ENCODE results near the gene PRDM16.

PRDM16 gene

DNA sequence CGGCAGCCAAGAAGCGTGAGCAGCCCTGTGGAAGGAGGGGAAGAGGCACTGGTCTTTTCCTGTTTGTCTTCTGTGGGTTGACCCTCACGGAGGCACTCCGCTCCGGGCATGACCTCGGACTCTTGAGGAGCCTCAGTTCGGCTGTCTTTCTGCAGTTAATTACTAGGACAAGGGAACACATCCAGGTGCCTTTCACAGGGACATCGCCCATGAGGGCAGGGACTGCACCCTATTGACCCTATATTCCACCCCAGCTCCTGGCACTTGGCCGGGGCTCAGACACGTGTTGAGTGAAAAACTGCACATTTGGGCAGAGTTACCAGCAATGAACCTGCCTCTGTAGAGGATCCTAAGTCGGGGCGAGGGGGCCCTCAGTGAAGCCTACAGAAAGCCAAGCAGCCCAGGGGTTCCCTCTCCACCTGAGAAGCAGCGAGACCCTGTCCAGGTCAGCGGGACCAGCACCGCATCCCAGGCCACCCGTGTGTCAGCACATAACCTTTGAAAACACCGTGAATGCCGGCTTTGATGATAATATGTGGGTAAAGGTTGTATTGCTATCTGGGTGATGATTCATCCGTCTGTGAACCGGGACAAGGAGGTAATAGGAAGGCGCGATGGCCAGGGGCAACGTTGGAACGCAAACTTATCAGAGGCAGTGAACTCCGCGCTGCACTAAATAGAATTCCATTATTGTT is 224.0 kb downstream of the PRDM16 start:
- no peak for DNase-seq

DNA sequence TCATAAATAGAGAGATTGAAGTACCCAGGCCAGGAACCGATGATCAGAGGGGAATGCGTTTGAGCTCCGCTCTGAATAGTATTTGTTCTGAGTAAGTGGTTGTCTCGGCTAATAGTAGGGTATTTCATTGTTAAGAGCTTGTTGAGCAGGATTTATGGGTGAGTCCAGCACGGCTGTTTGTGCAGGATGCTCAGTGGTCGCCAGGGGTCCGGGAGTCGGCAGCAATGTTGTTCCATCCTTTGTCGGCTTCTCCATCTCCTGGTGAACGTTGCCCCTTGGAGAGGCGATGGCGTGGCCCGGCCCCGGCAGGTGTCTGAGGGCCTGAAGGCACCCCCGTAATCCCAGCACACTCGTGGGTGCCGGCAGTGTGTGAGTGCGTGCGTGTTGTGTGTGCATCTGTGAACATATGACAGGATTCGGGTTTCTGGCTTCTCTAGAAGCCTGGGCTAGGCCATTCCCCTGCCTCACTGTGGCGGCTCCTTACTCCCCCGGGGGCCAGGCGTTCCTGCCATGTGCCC is 224.6 kb downstream of the PRDM16 start:
- DNase-seq = peak; percentile 11

DNA sequence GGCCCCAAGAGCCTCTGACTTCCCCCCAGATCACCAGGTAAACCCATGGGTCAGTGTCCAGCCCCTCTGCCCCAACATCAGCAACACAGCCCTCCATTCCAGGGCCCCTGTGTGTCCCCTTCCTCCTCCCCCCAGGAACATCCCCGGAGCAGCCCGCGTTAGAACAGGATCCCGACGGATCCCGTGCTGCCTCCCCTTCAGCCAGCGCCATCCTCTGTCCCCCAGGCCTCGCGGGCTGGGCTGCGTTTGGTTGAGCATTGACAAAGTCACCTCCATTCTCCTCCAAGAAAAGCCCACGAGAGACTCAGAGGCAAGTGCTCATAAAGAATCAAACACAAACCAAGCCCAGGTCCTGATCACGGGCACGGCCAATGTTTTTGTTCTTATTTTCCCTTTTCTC is 225.4 kb downstream of the PRDM16 start:
- no peak for DNase-seq

DNA sequence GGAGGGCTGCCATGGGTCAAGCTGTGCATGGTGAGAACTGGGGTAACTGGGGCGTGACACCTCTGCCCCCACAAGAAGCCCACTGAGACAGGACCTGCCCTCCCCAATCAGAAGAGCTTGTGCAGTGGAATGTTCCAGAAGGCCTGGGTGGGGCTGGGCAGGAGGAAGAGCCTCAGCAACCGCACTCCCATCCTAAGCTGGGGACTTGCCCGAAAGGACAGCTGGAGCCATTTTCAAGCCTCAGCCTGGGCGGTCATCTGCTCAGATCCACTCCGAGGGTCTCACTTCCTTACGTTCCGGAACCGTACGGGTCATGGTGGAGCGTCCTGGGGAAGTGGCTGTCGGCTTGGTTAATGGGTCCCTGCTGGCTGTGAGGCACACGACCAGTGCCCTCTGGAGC is 226.8 kb downstream of the PRDM16 start:
- no peak for DNase-seq

DNA sequence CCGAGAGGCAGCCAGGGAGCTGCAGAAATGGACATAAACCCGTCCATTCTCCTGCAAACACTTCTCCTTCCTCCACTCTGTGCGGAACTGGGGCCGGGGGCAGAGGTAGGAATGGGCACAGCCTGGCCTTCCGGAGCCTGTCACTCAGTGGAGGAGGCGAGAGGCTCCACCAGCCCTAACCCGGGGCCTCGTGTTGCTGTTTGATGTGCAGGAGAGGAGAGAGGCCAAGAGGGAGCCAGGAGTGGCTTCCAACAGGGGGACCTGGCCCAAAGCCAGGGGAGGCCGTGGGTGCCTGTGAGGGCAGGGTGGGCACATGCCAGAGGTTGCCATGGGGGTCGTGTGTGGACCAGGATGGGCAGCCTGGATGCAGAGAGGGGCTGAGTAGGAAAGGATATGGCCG is 227.3 kb downstream of the PRDM16 start:
- no peak for DNase-seq

DNA sequence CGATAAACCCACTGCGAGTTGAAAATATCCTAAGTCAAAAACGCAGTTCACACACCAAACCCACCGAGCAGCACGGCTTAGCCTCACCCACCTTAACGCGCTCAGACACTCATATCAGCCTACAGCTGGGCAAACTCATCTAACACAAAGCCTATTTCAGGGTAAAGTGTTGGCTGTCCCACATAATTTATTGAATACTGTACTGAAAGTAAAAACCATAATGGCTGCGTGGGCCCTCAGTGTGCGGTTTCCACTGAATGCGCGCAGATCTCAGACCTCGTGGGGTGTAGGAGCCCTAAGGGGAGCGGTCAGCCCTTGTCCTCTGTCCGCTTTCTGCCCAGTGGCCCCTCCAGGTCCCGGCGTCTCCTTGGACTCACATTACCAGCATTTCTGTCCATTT is 227.8 kb downstream of the PRDM16 start:
- no peak for DNase-seq

DNA sequence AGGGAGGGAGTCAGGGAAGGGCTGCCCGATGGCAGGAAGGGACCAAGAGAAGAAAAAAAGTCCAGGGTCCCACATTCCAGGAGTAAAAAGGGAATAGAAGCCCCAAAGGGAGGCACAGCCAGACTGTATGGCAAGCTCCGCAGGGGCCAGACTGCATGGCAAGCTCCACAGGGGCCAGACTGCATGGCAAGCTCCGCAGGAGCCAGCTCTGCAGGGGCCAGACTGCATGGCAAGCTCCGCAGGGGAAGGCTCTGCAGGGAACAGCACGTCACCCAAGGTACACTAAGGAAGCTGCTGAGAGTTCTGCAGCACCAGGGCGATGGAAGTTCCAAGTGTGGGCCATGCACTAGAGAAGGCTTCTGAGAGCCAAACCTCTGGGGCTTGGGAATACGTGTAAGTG is 228.8 kb downstream of the PRDM16 start:
- DNase-seq = no peak

DNA sequence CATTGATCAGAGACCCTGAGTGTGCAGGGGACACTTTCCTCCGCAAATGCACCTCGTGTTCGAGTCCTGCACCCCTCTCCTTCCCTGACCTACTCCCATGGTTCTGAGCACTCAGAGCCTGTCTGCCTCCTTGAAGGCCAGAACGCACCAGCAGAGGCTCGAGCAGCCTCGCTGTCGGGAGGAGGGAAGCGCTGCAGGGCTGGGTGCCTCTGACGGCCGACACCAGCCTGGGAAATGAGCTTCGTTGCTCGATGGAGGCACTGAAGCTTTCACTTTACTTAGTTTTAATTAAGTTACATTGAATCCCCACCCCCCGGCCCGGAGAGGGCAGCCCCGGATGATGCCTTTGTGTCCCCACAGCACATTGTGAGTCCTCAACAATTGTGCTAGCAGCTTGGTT is 229.2 kb downstream of the PRDM16 start:
- DNase-seq = no peak

DNA sequence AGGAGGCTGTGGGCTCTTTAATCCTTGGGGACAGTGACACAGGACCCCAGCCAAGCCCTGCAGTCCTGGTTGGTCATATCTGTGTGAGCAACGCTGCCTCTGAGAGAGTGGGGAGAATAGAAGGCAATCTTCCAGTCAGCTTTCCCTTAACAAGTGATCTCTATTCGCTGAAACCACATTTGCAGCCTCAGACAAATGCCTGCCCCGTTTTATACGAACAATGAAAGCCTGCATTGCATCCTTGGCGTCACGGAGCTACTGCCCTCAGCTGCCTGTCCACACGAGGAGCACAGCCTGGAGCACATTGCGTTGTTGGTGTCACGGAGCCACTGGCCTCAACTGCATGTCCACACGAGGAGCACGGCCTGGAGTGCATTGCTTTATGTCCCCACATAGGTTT is 235.2 kb downstream of the PRDM16 start:
- DNase-seq = no peak

DNA sequence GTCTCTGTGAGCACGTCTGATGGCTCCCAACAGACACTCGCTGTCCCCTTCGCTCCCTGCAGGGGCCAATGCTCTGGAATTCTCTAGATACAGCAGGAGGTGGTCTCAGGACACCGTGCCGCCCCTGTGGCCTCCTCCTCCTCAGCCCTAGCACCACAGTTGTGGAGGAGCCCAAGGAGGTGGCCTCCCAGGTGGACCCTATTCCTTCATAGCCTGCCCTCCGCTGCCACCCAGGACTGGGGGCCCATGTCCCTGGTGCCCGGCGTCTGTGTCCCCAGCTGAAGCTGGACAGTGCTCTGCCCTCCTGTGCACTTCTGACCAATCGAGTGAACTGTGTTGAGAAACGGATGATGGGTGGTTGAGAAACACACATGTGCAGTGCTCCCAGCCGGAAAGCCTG is 235.7 kb downstream of the PRDM16 start:
- no peak for DNase-seq

DNA sequence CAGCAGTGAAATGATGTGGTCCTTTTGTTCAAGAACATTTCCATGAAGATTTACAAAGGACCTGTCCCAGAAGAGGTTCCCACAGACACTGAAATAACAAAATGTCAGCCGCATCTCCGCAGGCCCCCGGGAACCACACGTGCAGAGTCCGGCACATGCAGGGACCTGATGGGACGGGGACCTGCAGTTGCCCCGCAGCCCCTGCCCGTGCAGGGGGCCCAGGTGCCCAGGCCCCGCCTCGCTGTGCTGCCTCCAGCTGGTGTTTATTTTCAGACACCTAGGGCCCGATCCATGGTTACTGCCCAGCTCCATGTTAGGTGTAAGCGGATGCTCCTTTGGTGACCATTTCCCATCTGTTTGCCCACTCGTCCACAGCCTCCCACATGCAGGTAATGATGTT is 236.2 kb downstream of the PRDM16 start:
- no peak for DNase-seq

DNA sequence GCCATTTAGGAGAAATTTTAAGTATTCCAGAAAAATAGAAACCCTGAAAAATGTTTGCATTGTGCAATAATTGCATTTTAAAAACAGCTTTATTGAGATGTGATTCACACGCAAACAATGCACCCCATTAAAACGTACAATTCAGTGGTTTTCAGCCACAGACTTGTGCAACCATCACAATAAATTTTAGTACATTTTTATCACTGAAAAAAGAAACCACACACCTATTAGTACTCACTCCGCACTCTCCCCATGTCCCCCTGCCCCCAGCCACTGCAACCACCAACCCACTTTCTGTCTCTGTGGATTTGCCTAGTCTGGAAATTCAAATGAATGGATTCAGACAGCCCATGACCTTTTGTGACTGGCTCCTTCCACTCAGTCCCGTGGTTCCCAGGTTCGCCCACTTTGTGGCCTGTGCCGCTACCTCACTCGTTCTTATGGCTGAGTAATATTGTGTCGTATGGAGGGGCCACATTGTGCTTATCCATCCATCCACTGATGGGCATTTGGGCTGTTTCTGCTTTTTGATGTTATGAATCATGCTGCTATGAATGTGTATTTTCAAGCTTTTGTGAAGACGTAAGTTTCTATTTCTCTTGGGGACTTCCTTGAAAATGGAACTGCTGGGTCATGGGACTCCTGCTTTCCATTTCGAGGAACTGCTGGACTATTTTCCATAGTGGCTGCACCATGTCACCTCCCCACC is 237.7 kb downstream of the PRDM16 start:
- no peak for DNase-seq

DNA sequence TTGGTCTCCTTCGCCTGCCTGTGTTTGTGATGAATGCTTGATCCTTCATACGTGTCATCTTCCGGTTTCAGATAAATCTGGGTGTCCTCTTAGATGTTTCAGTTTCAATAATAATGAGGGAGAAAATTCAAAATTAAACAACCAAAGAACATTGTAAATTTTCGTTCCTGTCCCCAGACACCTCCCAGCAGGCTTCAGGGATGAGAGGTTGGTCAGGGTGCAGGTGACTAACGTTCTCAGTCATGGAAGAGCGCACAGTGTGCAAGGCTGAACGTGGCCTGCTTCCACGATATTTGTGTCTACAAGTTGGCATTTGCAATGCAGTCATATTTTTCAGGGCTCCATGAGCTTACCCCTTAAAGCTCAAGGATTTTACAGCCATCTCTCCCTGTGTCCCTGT is 238.4 kb downstream of the PRDM16 start:
- peak; percentile 23 for DNase-seq

DNA sequence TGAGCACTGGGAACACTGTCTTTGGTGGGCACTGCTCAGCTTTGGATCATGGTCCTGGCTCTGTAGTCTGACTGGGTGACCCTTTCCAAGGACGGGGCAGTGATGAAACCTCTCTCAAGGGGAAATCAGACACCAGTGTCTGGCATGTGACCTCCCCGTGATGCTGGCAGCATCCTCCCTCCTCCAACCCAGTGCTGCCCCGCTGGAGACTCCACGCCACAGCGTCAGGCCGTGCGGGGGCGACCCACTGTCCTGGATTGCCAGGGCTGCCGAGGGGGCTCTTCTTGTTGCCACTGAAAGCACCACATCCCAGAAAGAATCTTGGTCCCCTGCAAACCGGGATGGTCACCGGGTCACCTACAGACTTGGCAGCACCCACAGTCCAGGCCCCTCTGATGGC is 239.1 kb downstream of the PRDM16 start:
- no peak for DNase-seq

DNA sequence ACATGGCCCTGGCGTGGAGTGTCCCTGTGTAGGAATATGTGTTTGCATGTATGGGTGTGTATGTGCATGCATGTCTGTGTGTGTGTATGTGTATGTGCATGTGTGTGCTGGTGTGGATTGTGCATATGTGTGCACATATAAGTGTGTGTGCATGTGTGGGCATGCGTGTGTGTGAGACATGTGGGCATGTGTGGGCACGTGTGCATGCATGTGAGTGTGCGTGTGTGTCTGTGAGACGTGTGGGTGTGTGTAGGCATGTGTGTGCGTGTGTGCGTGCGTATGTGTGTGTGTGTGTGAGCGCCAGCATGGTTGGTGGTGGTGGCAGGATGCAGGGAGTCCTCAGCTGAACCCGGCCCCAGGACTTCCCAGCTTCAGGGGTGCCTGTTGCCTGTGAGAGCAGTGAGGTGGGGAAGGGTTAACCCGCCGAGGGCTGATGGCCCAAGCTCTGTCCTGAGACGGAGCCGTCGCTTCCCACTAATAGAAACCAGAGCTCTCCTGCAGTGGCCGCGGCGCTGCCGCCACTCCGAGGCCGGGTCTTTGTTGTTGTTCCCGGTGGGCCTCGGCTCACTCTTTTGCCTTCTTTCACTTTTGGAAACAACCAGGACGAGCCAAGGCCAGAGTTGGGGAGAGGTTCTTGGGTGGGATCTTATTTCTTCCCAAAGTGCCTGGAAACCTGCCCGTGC is 241.9 kb downstream of the PRDM16 start:
- no peak for DNase-seq

DNA sequence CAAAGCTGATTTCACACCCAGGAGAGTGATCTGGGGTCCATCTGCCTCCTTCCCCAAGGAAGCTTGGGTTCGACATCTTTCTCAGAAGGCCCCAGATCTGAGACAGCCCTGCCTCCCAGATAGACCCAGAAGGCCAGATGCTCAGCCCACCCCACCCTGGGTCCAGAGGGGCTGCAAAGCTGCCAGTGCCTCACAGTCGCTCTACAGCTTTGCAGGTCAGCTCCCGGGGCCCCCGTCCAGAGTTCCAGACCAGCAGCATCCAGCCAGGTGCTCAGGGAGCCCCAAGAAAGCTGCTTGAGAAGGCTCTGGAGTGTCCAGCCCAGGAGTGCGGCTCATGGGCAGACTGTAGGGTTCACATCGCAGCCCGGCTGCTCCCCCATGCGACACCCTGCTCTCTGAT is 242.7 kb downstream of the PRDM16 start:
- DNase-seq = no peak

DNA sequence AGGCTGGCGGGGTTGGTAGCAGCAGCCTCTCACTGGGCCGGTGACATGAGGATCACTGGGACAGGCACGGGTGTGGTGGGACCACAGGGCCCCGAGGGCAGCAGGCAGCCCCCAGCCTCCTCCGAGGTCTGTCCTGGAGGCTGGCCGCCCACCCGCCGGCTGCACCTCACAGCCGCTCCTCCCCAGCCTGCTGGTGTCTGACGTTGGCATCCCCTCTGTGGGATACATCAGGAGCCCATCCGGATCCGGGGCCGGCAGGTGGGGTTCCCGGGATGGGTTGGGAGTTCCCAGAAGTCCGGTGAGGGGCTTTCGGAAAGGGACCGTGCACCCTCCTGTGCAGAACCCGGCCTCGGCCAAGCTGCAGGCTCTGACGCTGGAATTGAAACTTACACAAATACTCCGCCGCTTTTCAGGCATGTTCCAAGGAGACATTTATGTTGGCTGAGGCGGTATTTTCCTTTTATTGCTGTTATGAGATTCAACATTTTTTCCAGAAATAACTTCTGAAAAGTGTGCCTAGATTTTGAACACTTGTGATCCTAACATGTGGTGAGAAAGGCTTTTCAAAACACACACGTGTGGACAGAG is 243.4 kb downstream of the PRDM16 start:
- no peak for DNase-seq

DNA sequence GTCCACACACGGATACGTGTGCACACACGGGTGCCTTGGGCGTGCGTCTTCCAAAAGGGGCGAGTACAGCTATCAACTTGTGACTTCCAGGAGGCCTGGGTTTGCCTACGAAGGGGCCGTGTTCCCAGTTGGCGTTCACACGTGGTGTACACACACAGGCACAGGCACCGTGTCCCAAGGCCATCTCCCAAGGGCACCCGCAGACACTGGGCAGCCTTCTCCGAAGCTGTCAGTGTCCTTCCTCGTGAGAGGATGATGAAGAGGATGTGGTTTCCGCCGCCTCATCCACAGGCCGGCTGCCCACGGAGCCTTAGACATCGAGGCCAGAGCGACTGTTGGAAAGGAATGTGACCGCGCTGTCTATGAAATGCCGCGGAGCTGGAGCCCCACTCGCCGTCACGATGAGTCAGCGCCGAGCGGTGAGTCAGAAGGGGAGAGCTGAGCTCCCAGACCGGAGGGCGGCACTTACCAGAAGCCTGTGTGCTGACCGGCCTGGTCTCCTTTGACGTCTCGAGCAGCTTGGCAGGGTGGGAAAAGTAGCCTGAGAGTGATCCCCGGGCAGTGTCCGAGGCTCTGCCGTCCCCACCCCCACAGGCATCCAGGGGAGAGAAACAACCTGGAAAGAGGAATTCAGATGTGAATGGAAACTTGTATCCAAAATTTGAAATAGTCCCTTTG is 244.0 kb downstream of the PRDM16 start:
- DNase-seq = no peak

DNA sequence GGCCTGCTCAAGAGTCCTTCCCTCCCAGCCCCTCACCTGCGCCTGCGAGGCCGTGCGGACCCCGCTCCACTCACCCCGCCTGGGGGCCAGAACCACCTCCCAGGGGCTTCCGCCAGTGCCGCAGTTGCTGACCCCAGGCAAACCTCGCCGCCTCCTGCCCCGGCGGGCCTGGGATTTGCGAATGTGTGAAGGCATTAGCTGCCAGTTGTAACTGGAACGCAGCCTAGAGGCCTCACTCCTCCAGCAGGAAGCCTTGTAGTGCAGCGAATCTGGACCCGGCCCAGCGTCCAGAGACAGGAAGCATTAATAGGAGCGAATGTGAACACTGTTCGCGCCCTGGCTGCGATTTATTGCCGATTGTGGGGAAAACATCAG is 244.6 kb downstream of the PRDM16 start:
- DNase-seq = no peak

DNA sequence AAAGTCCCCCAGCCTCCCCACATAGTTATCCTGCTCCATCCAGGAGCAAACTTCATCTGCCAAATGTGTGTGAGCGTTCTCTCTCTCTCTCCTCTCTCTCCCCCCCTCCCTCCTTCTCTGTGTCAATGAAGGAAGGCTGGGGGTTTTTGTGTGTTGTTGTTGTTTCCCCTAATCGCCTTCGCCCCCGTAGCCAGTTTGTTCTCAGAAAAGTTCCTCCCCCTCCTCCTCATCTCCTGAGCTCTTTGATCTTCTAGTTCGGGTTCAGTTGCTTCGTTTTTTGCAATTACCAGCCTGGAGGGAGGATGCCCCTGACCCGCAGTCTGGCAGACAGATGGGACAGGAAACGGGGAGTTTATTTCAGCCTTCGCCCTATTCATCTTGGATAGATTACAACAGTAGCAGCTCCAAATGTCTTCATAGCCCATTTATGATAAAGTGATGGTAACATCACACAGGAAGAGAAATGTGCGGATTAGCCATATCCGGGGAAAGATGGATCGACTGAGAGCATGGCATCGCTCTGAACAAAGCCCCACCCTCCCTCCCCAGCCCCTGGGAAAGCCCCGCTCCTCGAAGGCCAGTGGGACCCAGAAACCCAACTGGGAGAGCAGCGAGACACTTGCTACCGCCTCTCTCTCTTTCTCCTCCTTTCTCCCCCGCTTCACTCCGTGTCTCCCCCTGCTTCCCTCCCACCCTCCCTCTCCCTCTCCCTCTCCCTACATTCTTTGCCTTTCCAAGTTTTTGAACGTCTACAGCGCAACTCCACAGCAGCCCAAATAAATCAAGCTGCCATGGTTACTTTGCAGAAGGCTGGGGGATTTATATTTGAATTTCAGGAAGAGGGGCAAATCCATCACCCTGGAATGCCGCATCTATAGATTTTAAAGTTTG is 245.7 kb downstream of the PRDM16 start:
- DNase-seq = no peak

DNA sequence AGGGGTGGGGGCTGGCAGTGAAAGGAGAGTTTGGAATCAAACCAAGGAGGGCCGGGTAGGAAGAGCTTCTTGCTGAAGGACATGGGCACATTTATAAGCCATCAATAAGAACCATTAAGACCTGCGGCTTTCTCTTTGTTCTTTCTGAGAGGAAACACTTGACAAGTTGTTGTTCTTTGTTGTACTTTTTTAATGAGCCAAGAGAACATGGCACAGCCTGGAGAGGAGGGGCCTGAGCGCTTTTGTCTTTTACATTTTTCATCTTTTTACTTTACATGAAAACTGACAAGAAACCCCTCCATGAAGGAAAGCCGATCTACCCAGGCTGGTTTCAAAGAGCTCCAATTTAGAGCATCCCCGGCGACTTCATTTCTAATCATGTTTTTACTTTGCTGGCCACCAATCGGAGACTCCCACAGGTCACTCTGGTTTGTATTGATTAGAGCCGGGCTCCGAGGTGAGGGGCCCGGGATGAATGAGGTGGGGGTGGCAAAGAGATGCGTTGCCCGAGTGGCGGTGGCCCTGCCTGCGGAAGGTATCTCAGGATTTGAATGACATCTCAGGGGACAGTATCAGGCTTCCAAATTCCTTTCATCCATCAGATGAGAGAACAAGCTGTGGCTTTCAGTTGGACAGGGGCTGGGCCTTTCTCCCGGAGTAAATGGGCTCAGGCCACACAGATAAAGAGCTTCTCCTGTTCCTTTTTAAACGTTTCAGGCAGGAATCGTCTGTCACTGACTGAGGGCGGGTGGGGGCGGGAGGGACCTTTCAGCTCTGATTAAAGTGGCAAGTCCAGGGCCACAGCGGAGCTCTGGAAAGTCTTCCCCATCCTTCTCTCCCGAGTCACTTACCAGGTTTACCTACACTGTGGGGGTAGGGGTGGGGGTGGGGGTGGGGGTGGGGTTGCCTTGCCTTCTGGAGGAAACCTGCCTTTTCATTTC is 246.7 kb downstream of the PRDM16 start:
- peak; percentile 79 for DNase-seq
